Loucy (cell line): ENCODE measurements around the gene SRCIN1.

Experiments
- H2AFZ ChIP-seq: fragments of 200-600 bp; sonication (generic); 2 replicates; pipeline ENCODE4 v1.6.0; 2016; ENCODE audit warnings: antibody characterized with exemption, mild to moderate bottlenecking, low read length, moderate library complexity
- H3F3A ChIP-seq: fragments of 200-600 bp; 2 replicates; pipeline ENCODE4 v1.6.0; 2016; ENCODE audit warnings: antibody characterized with exemption, low read depth, mild to moderate bottlenecking
- H3K27me3 ChIP-seq: fragments of 200-600 bp; sonication (generic); 2 replicates; pipeline ENCODE4 v1.6.1; 2014; ENCODE audit warnings: low read length, mild to moderate bottlenecking; ENCODE audit not compliant: insufficient read depth, poor library complexity, severe bottlenecking
- H3K36me3 ChIP-seq: fragments of 200-600 bp; sonication (generic); 2 replicates; pipeline ENCODE4 v1.6.1; 2016; ENCODE audit warnings: low read length; ENCODE audit not compliant: insufficient read depth
- H3K4me1 ChIP-seq: fragments of 200-600 bp; sonication (generic); 2 replicates; pipeline ENCODE4 v1.5.1; 2014; ENCODE audit warnings: low read length, mild to moderate bottlenecking; ENCODE audit not compliant: insufficient read depth, poor library complexity, severe bottlenecking
- H3K4me2 ChIP-seq: fragments of 200-600 bp; sonication (generic); 2 replicates; pipeline ENCODE4 v1.6.0; 2014; ENCODE audit warnings: antibody characterized with exemption, low read length, low read depth, mild to moderate bottlenecking; ENCODE audit not compliant: poor library complexity, severe bottlenecking
- H3K4me3 ChIP-seq: fragments of 200-600 bp; sonication (generic); 2 replicates; pipeline ENCODE4 v1.5.1; 2014; ENCODE audit warnings: low read length, mild to moderate bottlenecking, mixed read lengths; ENCODE audit not compliant: poor library complexity, severe bottlenecking
- H3K79me2 ChIP-seq: fragments of 200-600 bp; sonication (generic); 2 replicates; pipeline ENCODE4 v1.6.1; 2014; ENCODE audit warnings: low read length; ENCODE audit not compliant: insufficient read depth
- H3K9ac ChIP-seq: fragments of 200-600 bp; sonication (generic); 2 replicates; pipeline ENCODE4 v1.6.0; 2014; ENCODE audit warnings: mild to moderate bottlenecking, low read depth, low read length, moderate library complexity; ENCODE audit not compliant: poor library complexity, severe bottlenecking
- H3K9me2 ChIP-seq: fragments of 200-600 bp; sonication (generic); replicated peaks from 2 replicates; pipeline ENCODE4 v1.6.1; 2016; ENCODE audit warnings: low read depth, low read length, mixed read lengths
- H3K9me3 ChIP-seq: fragments of 200-600 bp; sonication (generic); 2 replicates; pipeline ENCODE4 v1.6.1; 2014; ENCODE audit warnings: mild to moderate bottlenecking, antibody characterized with exemption, low read length, low read depth; ENCODE audit not compliant: insufficient read depth
- H4K20me1 ChIP-seq: fragments of 200-600 bp; sonication (generic); 2 replicates; pipeline ENCODE4 v1.6.0; 2014; ENCODE audit warnings: antibody characterized with exemption, low read length, mild to moderate bottlenecking; ENCODE audit not compliant: insufficient read depth, poor library complexity, severe bottlenecking
- CTCF ChIP-seq: fragments of 200-600 bp; sonication (generic); conservative IDR thresholded peaks from 2 replicates; pipeline ENCODE4 v1.5.1; 2014; ENCODE audit warnings: mild to moderate bottlenecking, antibody characterized with exemption, low read length
- EZH2phosphoT487 ChIP-seq: fragments of 200-600 bp; IDR thresholded peaks from 2 replicates; pipeline ENCODE4 v1.6.1; 2018; ENCODE audit warnings: antibody characterized with exemption, mild to moderate bottlenecking, moderate library complexity, borderline replicate concordance

Gene SRCIN1

GRCh38 chr17:38598536-38598935, 7.2 kb downstream of the SRCIN1 start:
- H4K20me1 ChIP-seq = no peaks in the 10 kb centered on the region
- no peaks in the 10 kb centered on the region for H3K9me2 ChIP-seq
- no peak overlapping the region for H3K9ac ChIP-seq
- 0 out of 2 replicates have a peak, but pooled peaks cover 2% of the 10 kb centered on the region for H3F3A ChIP-seq
- H3K79me2 ChIP-seq = no peaks in the 10 kb centered on the region
- TF ChIP-seq EZH2phosphoT487 (no peak), CTCF (no peak)
- H3K4me3 ChIP-seq = no peak overlapping the region
- no peaks in the 10 kb centered on the region for H3K36me3 ChIP-seq
- H3K9me3 ChIP-seq = no peaks in the 10 kb centered on the region
- H3K27me3 ChIP-seq = no peaks in the 10 kb centered on the region
- no peak overlapping the region for H3K4me2 ChIP-seq
- H3K4me1 ChIP-seq = peaks cover 30% of the 10 kb centered on the region
- H2AFZ ChIP-seq = no peak overlapping the region

- Histone ChIP-seq H2AFZ (no peak overlapping the region), H3K4me1 (peaks cover 38% of the 10 kb centered on the region), H3K4me3 (no peak overlapping the region), H3K4me2 (no peak overlapping the region), H3K79me2 (no peaks in the 10 kb centered on the region), H3K9me2 (no peaks in the 10 kb centered on the region), H3K9me3 (no peaks in the 10 kb centered on the region), H3K9ac (no peak overlapping the region), H3K27me3 (no peaks in the 10 kb centered on the region), H3F3A (0 out of 2 replicates have a peak, but pooled peaks cover 2% of the 10 kb centered on the region), H4K20me1 (no peaks in the 10 kb centered on the region), H3K36me3 (no peaks in the 10 kb centered on the region)
- TF ChIP-seq CTCF (no peak), EZH2phosphoT487 (no peak)
These were observed 8.4 kb downstream of the SRCIN1 start for GRCh38 chr17:38597375-38597774.

- Histone ChIP-seq H4K20me1 (no peaks in the 10 kb centered on the region), H3K4me3 (no peak overlapping the region), H2AFZ (no peak overlapping the region), H3K79me2 (no peaks in the 10 kb centered on the region), H3K4me1 (peaks cover 38% of the 10 kb centered on the region), H3F3A (0 out of 2 replicates have a peak, but pooled peaks cover 2% of the 10 kb centered on the region), H3K4me2 (no peak overlapping the region), H3K36me3 (no peaks in the 10 kb centered on the region), H3K9me2 (no peaks in the 10 kb centered on the region), H3K9ac (no peak overlapping the region), H3K9me3 (no peaks in the 10 kb centered on the region), H3K27me3 (no peaks in the 10 kb centered on the region)
- TF ChIP-seq EZH2phosphoT487 (no peak), CTCF (no peak)
These were observed 9.1 kb downstream of the SRCIN1 start for GRCh38 chr17:38596651-38597050.
